GM12878 (cell line): ENCODE measurements around the gene GPR78. TPM values are rescaled to one million over a fixed set of nuclear protein-coding genes. Genes with fewer than 3 reads are reported as not detected.

ENCODE experiments used
- ATAC-seq: fragments of 200-7000 bp; cut with Tn5 transposase; 3 replicates; pipeline ENCODE4 v1.9.1; 2020; ENCODE audit warnings: mild to moderate bottlenecking, moderate library complexity
- BruUV-seq: library from RNA; stranded (reverse); fragments of 400-500 nt; replicated peaks from 2 replicates; lab custom pipeline; 2021; lab: Mats Ljungman, UMichigan
- CTCF ChIA-PET: fragments of 300-600 bp; sonication (Branson Sonifier 250); formaldehyde crosslinking; extraction: SDS; loops from one replicate; lab custom pipeline; 2021; ENCODE audit warnings: inconsistent platforms; lab: Yijun Ruan, JAX
- POLR2A ChIA-PET: fragments of 350-600 bp; formaldehyde crosslinking; extraction: SDS; loops from one replicate; lab custom pipeline; 2021; ENCODE audit warnings: inconsistent platforms; lab: Charles Lee
- RAD21 ChIA-PET: fragments of 300-600 bp; sonication (Branson Sonifier 250); formaldehyde crosslinking; loops from one replicate; lab custom pipeline; 2023; ENCODE audit warnings: antibody characterized with exemption; ENCODE audit not compliant: unreplicated experiment; lab: Charles Lee
- SMC1A ChIA-PET: fragments of 300-600 bp; sonication (Branson Sonifier 250); formaldehyde crosslinking; loops from one replicate; lab custom pipeline; 2023; ENCODE audit not compliant: unreplicated experiment, uncharacterized antibody; lab: Charles Lee
- DNase-seq: peaks from one replicate; pipeline ENCODE4 v3.0.0-alpha.2; 2011; ENCODE audit warnings: low read depth, low spot score
- FAIRE-seq: peaks from 3 replicates; lab custom pipeline; 2011; peaks lifted over from hg19 to GRCh38; lab: Jason Lieb, UNC
- H2AFZ ChIP-seq: 2 replicates; pipeline ENCODE4 v1.6.0; 2011; ENCODE audit warnings: low read depth, low read length, control low read depth; ENCODE audit not compliant: control insufficient read depth
- H3K27ac ChIP-seq: 2 replicates; pipeline ENCODE4 v1.5.1; 2011; ENCODE audit warnings: control low read depth; ENCODE audit not compliant: control insufficient read depth, insufficient read depth
- H3K27me3 ChIP-seq, 2 experiments: replicated peaks in 1 of 2; 2 replicates each; pipeline versions ENCODE4 v1.6.0 to v1.6.1; 2011; ENCODE audit warnings: low read length in 1 of 2; ENCODE audit not compliant: control insufficient read depth in 2 of 2, insufficient read depth in 2 of 2
- H3K36me3 ChIP-seq, 2 experiments: 2 replicates each; pipeline ENCODE4 v1.5.1; 2011; ENCODE audit warnings: low read length in 1 of 2; ENCODE audit not compliant: control insufficient read depth in 2 of 2, insufficient read depth in 2 of 2
- H3K4me1 ChIP-seq: 2 replicates; pipeline ENCODE4 v1.6.1; 2011; ENCODE audit warnings: mild to moderate bottlenecking, low read length, moderate library complexity, mixed read lengths; ENCODE audit not compliant: control insufficient read depth, insufficient read depth
- H3K4me2 ChIP-seq: 2 replicates; pipeline ENCODE4 v1.6.0; 2011; ENCODE audit warnings: control low read depth; ENCODE audit not compliant: control insufficient read depth, insufficient read depth
- H3K4me3 ChIP-seq: fragments of 200-600 bp; sonication (generic); 2 replicates; pipeline ENCODE4 v1.5.1; 2016
- H3K79me2 ChIP-seq: 2 replicates; pipeline ENCODE4 v1.6.0; 2011; ENCODE audit warnings: low read length; ENCODE audit not compliant: control insufficient read depth, insufficient read depth
- H3K9ac ChIP-seq: 2 replicates; pipeline ENCODE4 v1.8.0; 2011; ENCODE audit warnings: low read length, control low read depth, mixed read lengths; ENCODE audit not compliant: control insufficient read depth, insufficient read depth
- H3K9me3 ChIP-seq: replicated peaks from 3 replicates; pipeline ENCODE4 v1.5.1; 2011; ENCODE audit warnings: mild to moderate bottlenecking, low read length; ENCODE audit not compliant: control insufficient read depth, insufficient read depth
- H4K20me1 ChIP-seq: 2 replicates; pipeline ENCODE4 v1.6.0; 2011; ENCODE audit not compliant: control insufficient read depth, insufficient read depth
- CBFB ChIP-seq: IDR thresholded peaks from 2 replicates; pipeline ENCODE4 v1.6.1; 2016; ENCODE audit warnings: antibody characterized with exemption, low read depth
- CBX3 ChIP-seq: fragments of 200-600 bp; sonication (generic); IDR thresholded peaks from 2 replicates; pipeline ENCODE4 v1.6.1; 2016; ENCODE audit warnings: low read depth, borderline replicate concordance
- EP300 ChIP-seq, 2 experiments: fragments of 150-350 bp in 1 of 2; IDR thresholded peaks; 2 replicates each; pipeline ENCODE4 v1.6.1; 2011 to 2012; ENCODE audit warnings: low read depth in 2 of 2, low read length in 2 of 2, borderline replicate concordance in 1 of 2, improper control_type of control experiment in 1 of 2, inconsistent platforms in 1 of 2; ENCODE audit not compliant: control insufficient read depth in 1 of 2
- ESRRA ChIP-seq: IDR thresholded peaks from 2 replicates; pipeline ENCODE4 v1.6.1; 2012; ENCODE audit warnings: mild to moderate bottlenecking, low read length, improper control_type of control experiment
- EZH2 ChIP-seq: IDR thresholded peaks from 2 replicates; pipeline ENCODE4 v1.6.1; 2012; ENCODE audit warnings: low read depth, mild to moderate bottlenecking, control low read depth, inconsistent platforms, low read length, borderline replicate concordance; ENCODE audit not compliant: control insufficient read depth
- IRF4 ChIP-seq: IDR thresholded peaks from 2 replicates; pipeline ENCODE4 v1.6.1; 2011; ENCODE audit warnings: low read depth, low read length
- NBN ChIP-seq: fragments of 450-650 bp; IDR thresholded peaks from 2 replicates; pipeline ENCODE4 v1.6.1; 2016
- NFYB ChIP-seq: IDR thresholded peaks from 2 replicates; pipeline ENCODE4 v1.6.1; 2011; ENCODE audit warnings: low read depth, mild to moderate bottlenecking, low read length, improper control_type of control experiment, moderate library complexity; ENCODE audit not compliant: insufficient read depth
- POU2F2 ChIP-seq: IDR thresholded peaks from 3 replicates; pipeline ENCODE4 v1.6.1; 2011; ENCODE audit warnings: low read depth, mild to moderate bottlenecking, low read length, borderline replicate concordance
- RCOR1 ChIP-seq: conservative IDR thresholded peaks from 2 replicates; pipeline ENCODE4 v1.6.1; 2012; ENCODE audit warnings: low read depth, low read length, improper control_type of control experiment
- TCF3 ChIP-seq: IDR thresholded peaks from 2 replicates; pipeline ENCODE4 v1.6.1; 2012; ENCODE audit warnings: low read depth, mild to moderate bottlenecking, low read length, borderline replicate concordance; ENCODE audit not compliant: insufficient read depth
- ZNF24 ChIP-seq: fragments of 450-650 bp; IDR thresholded peaks from 2 replicates; pipeline ENCODE4 v1.6.1; 2017; ENCODE audit warnings: antibody characterized with exemption, mild to moderate bottlenecking
- ZSCAN29 ChIP-seq: fragments of 450-650 bp; IDR thresholded peaks from 2 replicates; pipeline ENCODE4 v1.6.1; 2017; ENCODE audit warnings: mild to moderate bottlenecking, moderate library complexity
- WGBS: methylation state at CpG from one replicate; pipeline ENCODE4 v1.1.6; 2016; ENCODE audit warnings: low lambda C conversion rate; ENCODE audit not compliant: insufficient replicate concordance, insufficient coverage; ENCODE audit errors: missing lambda C conversion rate; 5-methylcytosine and 5-hydroxymethylcytosine counted together
- in situ Hi-C: fragments of 300-500 bp; cut with MboI; formaldehyde crosslinking; loops from 9 replicates; pipeline ENCODE4 v1.14.3; 2018; ENCODE audit warnings: mixed read lengths
- intact Hi-C: fragments of 100-400 bp; cut with micrococcal nuclease; formaldehyde crosslinking; loops from one replicate; pipeline ENCODE4 v1.14.2; 2022; ENCODE audit not compliant: unreplicated experiment
- polyA plus RNA-seq, 11 experiments: library from polyadenylated mRNA; depleted of rRNA in 4 of 11; unstranded in 6 of 11; stranded (reverse) in 5 of 11; fragments of >200 nt; fragmentation: Nextera tagmentation in 4 of 11; fragmentation: Illumina TruSeq in 1 of 11; extraction: Ambion mirVana in 4 of 11; extraction: Trizol in 1 of 11; gene quantifications; 1 replicate in 1 of 11; 2 replicates in 10 of 11; pipeline versions ENCODE4 v1.2.1 to v1.2.3, GENCODE V29; 2011 to 2016; ENCODE audit warnings: inconsistent platforms in 2 of 11, missing spikeins in 2 of 11, low read depth in 1 of 11
- total RNA-seq, 4 experiments: library from RNA; depleted of rRNA in 3 of 4; stranded (reverse); fragments of >200 nt in 3 of 4; fragmentation: Illumina TruSeq in 1 of 4; extraction: Trizol in 1 of 4; gene quantifications; 2 replicates each; pipeline versions ENCODE4 v1.2.1 to v1.2.3, GENCODE V29; 2013 to 2021
- TF ChIP-seq, protein P1 (sequence below): IDR thresholded peaks from 2 replicates; pipeline ENCODE4 v1.6.1; 2011; ENCODE audit warnings: borderline replicate concordance, low read depth, mild to moderate bottlenecking, moderate library complexity, low read length; ENCODE audit not compliant: insufficient read depth, poor library complexity, severe bottlenecking

GPR78 gene
- total and polyA plus RNA-seq, 10 of the 15 experiments (the other 5 are each of a cell fraction or from before 2014, with no cell fraction given), result 0.03 TPM; not detected in 9

DNA sequence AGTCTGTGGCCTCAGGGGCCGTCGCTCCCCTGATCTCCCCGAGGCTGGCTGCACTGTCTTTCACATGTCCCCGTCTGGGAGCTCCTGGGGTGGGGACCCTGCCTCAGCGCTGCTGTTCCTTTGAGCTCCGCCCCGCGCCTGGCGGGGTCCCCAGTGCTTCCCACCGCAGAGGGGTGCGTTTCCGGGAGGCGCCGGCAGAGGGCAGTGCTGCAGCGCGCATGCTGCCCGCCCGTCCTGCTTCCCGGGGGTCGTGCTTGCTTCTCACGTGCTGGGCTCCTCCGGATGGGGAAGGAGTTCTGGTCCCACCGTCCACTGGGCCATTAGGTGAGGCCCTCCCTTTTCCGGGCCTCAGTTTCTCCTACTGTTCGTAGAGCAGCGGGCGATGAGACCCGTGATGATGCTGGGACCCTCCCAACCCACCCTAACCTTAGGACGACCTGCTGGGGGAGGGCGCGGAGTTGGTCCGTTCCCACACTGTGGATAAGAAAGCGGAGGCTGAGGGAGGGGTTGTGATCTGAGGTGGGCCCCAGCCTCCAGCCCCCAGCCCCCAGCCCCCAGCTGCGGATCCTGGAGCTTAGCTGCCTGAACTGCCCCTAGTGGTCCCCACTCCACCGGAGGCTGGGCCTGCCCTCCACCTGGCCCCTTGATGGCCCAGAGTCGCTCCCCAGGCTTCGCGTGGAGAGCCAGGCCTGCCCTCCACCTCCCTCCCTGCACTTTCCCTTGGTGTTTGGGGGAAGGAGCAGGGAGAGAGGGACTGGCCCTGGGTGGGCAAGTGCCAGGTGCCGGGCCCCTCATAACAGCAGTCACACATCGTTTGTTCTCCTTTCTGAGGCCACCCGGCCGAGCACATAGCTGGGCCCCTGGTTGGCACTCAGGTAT lies 27.6 kb downstream of the GPR78 start (continued):
- TF ChIP-seq IRF4, result no peak
- TF ChIP-seq, all 136 proteins: peak for 4

DNA sequence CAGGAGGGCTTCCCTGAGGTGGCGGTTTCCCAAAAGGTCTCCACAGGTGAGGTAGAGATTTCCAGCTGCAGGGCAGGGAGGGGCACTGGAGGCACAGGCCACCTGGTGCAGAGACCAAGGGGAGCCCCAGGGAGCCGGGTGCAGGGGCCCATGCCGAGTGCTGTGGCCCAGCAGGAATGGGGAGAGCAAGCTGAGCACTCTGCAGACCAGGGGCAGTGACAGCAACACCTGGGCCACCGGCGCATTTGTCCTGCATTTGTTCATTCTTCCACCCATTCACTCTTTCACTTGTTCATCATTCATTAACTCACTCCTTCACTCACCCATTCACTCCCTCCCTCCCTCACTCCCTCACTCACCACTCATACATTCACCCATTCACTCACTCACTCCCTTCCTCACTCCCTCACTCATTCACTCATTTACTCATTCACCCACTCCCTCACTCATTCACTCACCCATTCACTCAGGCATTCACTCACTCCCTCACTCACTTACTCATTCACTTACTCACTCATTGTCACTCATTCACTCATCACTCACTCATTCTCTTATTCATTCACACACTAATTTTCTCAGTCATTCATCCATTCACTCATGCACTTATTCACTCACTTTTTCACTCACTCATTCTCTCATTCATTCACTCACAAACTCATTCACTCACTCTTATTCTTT lies 28.7 kb downstream of the GPR78 start:
- peak; percentile 28; the same call in 2 of the 3 replicates for ATAC-seq
- intact Hi-C loops, result no loop called here

More for the DNA sequence above, 28.7 kb downstream of the GPR78 start:
- H3K9ac ChIP-seq, result no peak overlapping the region
- H3K4me3 ChIP-seq, result no peak overlapping the region
- ChIA-PET POLR2A (no interaction called here), SMC1A (no interaction called here), CTCF (no interaction called here), RAD21 (interaction anchor here (1.7 kb wide), 1 partner anchor 309 kb away, joined by 8 read pairs; no protein-coding TSS in a partner anchor)
- no peaks in the 10 kb centered on the region for H3K4me1 ChIP-seq
- DNase-seq (no peak), FAIRE-seq (no peak)
- in situ Hi-C loops, result no loop called here
- no peaks in the 10 kb centered on the region for H3K9me3 ChIP-seq
- H3K27ac ChIP-seq, result no peak overlapping the region
- TF ChIP-seq RCOR1, result no peak
- 0 out of 2 replicates have a peak, but pooled peaks have one; percentile 20 for TF ChIP-seq ZNF24
- TF ChIP-seq ESRRA, result no peak
- TF ChIP-seq CBX3, result no peak
- no peak for TF ChIP-seq EZH2
- no peak for TF ChIP-seq ZSCAN29
- TF ChIP-seq EP300 (IDR thresholded peaks at IDR 0.05; ENCODE audit: borderline replicate concordance in 1 of 2, control insufficient read depth in 1 of 2, low read depth in 2 of 2, low read length in 2 of 2), result no peak
- no peak for TF ChIP-seq NBN
- TF ChIP-seq, protein P1, sequence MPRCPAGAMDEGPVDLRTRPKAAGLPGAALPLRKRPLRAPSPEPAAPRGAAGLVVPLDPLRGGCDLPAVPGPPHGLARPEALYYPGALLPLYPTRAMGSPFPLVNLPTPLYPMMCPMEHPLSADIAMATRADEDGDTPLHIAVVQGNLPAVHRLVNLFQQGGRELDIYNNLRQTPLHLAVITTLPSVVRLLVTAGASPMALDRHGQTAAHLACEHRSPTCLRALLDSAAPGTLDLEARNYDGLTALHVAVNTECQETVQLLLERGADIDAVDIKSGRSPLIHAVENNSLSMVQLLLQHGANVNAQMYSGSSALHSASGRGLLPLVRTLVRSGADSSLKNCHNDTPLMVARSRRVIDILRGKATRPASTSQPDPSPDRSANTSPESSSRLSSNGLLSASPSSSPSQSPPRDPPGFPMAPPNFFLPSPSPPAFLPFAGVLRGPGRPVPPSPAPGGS, result peak; percentile 69
- no peak for TF ChIP-seq CBFB
- TF ChIP-seq POU2F2, result no peak
- TF ChIP-seq TCF3, result 0 out of 2 replicates have a peak, but pooled peaks have one; percentile 29
- TF ChIP-seq NFYB, result no peak
- no peak overlapping the region for H3K4me2 ChIP-seq
- no peaks in the 10 kb centered on the region for H3K79me2 ChIP-seq
- H3K27me3 ChIP-seq, result no peaks in the 10 kb centered on the region
- no TSS peak for BruUV-seq
- H4K20me1 ChIP-seq, result no peaks in the 10 kb centered on the region
- 0% methylated on average over 5 of the region's 5 CpGs for WGBS
- no peak overlapping the region for H2AFZ ChIP-seq
- no peaks in the 10 kb centered on the region for H3K36me3 ChIP-seq
